HL-60 (cell line): ENCODE measurements around the gene CNOT6.

Experiments
- DNase-seq, 2 experiments: peaks; one replicate each; pipeline ENCODE4 v3.0.0-alpha.2; 2010 to 2020; ENCODE audit warnings: low read depth in 1 of 2, low spot score in 1 of 2
- H3K27ac ChIP-seq: fragments of 250-450 bp; sonication (Bioruptor Pico); replicated peaks from 2 replicates; pipeline ENCODE4 v1.5.1; 2020; ENCODE audit warnings: mild to moderate bottlenecking, moderate library complexity
- H3K27me3 ChIP-seq: fragments of 250-450 bp; sonication (Bioruptor Pico); 2 replicates; pipeline ENCODE4 v1.5.1; 2021; ENCODE audit warnings: mild to moderate bottlenecking, moderate library complexity; ENCODE audit not compliant: insufficient read depth, poor library complexity, severe bottlenecking
- H3K4me3 ChIP-seq: replicated peaks from 2 replicates; pipeline ENCODE4 v1.5.1; 2011; ENCODE audit warnings: mild to moderate bottlenecking, control low read depth, low read length; ENCODE audit not compliant: insufficient read depth
- GABPA ChIP-seq: IDR thresholded peaks from 2 replicates; pipeline ENCODE4 v1.6.1; 2012; ENCODE audit warnings: low read depth
- POLR2AphosphoS5 ChIP-seq: IDR thresholded peaks from 2 replicates; pipeline ENCODE4 v1.6.1; 2012; ENCODE audit warnings: low read depth
- REST ChIP-seq: IDR thresholded peaks from 2 replicates; pipeline ENCODE4 v1.6.1; 2012; ENCODE audit warnings: low read depth; ENCODE audit not compliant: insufficient replicate concordance
- SPI1 ChIP-seq: IDR thresholded peaks from 2 replicates; pipeline ENCODE4 v1.6.1; 2012; ENCODE audit warnings: low read depth, mild to moderate bottlenecking, borderline replicate concordance
- TF ChIP-seq, protein P1 (sequence below): IDR thresholded peaks from one replicate; pipeline ENCODE4 v1.5.1; 2011; ENCODE audit warnings: low read length, control low read depth, inconsistent platforms; ENCODE audit not compliant: insufficient read depth

The CNOT6 gene

DNA sequence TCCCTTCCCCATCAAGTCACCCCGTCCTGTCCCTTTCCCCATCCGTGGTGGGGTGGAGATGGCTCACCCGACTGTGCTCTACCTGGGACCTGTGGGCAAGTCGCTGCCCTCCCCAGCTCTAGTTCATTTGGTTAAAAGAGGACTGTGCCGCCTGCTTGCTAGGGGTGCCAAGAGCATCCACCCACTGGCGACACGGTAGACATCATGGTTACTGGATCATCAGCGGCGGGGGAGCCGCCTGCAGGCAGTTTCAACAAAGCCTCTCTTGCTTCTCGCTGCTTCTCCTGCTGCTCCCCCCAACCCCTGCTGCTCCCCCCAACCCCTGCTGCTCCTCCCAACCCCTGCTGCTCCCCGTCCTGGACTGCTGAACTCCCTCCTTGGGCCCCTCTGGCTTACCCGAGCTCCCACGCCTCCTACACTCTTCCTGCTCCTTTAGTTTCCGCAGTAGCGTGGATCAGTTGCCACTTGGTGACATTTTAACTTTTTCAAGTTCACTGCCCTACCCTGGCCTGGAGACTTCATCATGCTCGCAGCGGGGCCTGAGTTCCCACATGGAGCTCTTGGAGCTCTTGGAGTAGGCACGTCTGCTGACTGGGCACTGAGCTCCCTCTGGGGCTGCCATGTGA is 119.1 kb downstream of the CNOT6 start:
- Histone ChIP-seq H3K4me3 (no peak overlapping the region), H3K27me3 (no peaks in the 10 kb centered on the region), H3K27ac (no peak overlapping the region)
- TF ChIP-seq GABPA (no peak), POLR2AphosphoS5 (no peak), REST (no peak), SPI1 (no peak)
- TF ChIP-seq, protein P1, sequence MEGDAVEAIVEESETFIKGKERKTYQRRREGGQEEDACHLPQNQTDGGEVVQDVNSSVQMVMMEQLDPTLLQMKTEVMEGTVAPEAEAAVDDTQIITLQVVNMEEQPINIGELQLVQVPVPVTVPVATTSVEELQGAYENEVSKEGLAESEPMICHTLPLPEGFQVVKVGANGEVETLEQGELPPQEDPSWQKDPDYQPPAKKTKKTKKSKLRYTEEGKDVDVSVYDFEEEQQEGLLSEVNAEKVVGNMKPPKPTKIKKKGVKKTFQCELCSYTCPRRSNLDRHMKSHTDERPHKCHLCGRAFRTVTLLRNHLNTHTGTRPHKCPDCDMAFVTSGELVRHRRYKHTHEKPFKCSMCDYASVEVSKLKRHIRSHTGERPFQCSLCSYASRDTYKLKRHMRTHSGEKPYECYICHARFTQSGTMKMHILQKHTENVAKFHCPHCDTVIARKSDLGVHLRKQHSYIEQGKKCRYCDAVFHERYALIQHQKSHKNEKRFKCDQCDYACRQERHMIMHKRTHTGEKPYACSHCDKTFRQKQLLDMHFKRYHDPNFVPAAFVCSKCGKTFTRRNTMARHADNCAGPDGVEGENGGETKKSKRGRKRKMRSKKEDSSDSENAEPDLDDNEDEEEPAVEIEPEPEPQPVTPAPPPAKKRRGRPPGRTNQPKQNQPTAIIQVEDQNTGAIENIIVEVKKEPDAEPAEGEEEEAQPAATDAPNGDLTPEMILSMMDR: no peak
- no peak for DNase-seq

DNA sequence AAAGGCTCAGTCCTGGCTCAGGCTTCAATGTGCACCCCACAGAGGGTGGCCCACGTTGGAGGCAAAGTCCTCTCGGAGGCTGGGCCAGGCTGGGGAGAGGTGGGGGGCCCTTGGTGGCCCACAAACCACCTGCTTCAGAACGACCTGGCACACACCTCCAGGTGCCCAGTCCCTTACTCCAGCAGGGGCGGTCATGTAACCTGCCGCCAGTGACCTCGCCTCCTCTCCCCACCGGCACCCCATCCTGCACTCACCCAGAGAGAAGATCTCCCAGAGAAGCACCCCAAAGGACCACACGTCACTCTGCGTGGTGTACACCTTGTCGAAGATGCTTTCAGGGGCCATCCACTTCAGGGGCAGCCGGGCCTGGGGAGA is 119.6 kb downstream of the CNOT6 start:
- Histone ChIP-seq H3K27me3 (no peaks in the 10 kb centered on the region), H3K27ac (no peak overlapping the region), H3K4me3 (no peak overlapping the region)
- TF ChIP-seq GABPA (no peak), SPI1 (no peak), POLR2AphosphoS5 (no peak), REST (no peak)
- TF ChIP-seq, protein P1: no peak
- no peak for DNase-seq

DNA sequence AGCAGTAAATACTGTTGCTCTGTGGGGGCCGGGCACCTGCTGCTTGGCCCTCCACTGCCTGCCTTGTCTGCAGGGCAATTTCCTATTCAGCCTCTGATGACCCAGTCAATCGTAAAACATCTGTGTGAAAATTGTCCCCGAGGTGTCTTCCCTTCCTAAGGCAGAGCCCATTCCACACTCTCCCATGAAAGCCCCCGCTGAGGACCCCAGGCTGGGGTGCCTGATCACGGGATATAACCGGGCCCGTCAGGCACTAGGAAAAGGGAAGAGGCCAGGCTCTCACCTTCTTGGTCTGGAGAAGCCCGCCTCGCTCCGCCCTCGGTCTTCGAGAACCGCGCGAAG is 124.3 kb downstream of the CNOT6 start:
- TF ChIP-seq REST (no peak), POLR2AphosphoS5 (no peak), SPI1 (no peak), GABPA (no peak)
- TF ChIP-seq, protein P1: no peak
- Histone ChIP-seq H3K27ac (peak overlapping the region; percentile 42; the same call in 1 of the 2 replicates), H3K4me3 (peak overlapping the region; percentile 21), H3K27me3 (no peaks in the 10 kb centered on the region)
- no peak for DNase-seq
